Measurements from ENCODE around the gene DDX28. TPM values are rescaled to one million over a fixed set of nuclear protein-coding genes. Genes with fewer than 3 reads are reported as not detected.

The DDX28 gene
- total and polyA plus RNA-seq, 9 of the 15 experiments (the other 6 are each of a cell fraction or from before 2014, with no cell fraction given): 2.8 to 24.5 (median 15.9) TPM

DNA sequence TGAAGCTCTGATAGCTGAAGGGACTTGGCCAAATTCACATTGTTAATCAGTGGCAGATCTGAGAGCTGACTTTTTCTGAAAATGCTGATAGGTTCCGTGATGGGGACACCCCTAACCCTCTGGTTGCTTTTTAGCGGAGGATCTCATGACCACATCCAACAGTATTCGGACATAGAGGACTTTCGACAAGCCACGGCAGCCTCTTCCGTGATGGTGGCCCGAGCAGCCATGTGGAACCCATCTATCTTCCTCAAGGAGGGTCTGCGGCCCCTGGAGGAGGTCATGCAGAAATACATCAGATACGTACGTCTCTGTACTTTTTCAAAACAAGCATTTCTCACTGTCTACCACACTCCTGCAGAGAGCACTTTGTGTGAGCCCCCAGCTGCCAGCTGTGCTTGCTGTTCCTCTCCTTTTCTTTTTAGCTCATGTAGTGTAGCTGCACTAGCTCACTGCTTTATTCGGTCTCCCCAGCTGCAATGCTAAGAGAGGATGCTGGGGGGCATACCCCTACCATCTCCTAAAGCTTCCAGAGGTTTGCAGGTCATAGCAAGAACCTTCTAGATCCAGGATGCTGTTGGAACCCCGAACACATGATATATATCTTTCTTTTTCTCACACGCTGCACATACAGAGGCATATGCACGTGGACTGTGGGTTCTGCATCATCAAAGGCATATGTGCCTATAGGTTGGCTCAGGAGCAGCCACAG, 47.9 kb upstream of the DDX28 start (continued):
- TF ChIP-seq CHD4 (IDR thresholded peaks at IDR 0.05; ENCODE audit: insufficient read depth, insufficient replicate concordance, low read depth, low read length, poor library complexity, severe bottlenecking) (no peak), SMARCB1 (IDR thresholded peaks at IDR 0.05; ENCODE audit: insufficient read length, low read depth) (no peak)
- TF ChIP-seq, protein P1, sequence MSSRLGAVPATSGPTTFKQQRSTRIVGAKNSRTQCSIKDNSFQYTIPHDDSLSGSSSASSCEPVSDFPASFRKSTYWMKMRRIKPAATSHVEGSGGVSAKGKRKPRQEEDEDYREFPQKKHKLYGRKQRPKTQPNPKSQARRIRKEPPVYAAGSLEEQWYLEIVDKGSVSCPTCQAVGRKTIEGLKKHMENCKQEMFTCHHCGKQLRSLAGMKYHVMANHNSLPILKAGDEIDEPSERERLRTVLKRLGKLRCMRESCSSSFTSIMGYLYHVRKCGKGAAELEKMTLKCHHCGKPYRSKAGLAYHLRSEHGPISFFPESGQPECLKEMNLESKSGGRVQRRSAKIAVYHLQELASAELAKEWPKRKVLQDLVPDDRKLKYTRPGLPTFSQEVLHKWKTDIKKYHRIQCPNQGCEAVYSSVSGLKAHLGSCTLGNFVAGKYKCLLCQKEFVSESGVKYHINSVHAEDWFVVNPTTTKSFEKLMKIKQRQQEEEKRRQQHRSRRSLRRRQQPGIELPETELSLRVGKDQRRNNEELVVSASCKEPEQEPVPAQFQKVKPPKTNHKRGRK (tag; IDR thresholded peaks at IDR 0.05): no peak
- TF ChIP-seq, protein P2, sequence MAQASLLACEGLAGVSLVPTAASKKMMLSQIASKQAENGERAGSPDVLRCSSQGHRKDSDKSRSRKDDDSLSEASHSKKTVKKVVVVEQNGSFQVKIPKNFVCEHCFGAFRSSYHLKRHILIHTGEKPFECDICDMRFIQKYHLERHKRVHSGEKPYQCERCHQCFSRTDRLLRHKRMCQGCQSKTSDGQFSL (CRISPR knock-in tag; IDR thresholded peaks at IDR 0.05): no peak
- TF ChIP-seq, protein P2 (tag; IDR thresholded peaks at IDR 0.05): no peak
- TF ChIP-seq, protein P3, sequence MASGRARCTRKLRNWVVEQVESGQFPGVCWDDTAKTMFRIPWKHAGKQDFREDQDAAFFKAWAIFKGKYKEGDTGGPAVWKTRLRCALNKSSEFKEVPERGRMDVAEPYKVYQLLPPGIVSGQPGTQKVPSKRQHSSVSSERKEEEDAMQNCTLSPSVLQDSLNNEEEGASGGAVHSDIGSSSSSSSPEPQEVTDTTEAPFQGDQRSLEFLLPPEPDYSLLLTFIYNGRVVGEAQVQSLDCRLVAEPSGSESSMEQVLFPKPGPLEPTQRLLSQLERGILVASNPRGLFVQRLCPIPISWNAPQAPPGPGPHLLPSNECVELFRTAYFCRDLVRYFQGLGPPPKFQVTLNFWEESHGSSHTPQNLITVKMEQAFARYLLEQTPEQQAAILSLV (tag; IDR thresholded peaks at IDR 0.05): no peak

Measured in K562 (cell line).